ENCODE data around the gene SNHG17.

DNA sequence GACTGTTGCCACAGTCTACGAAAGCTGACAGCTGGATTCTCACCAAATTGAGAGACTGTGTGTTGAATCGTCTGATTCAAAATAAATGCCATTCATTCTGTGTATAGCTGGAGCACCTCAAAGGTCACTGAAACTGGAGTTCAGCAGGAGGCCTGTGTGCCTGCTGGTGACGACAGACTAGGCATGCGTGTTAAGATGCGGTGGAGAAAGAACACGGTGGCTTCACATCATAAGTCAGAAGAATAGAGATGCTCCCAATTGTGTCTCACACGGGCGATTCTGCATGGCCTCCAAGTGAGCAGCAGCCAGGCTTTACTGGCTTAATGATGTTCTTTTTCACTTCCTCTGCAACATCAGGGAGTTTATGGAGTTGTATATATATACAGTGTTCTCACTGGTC lies 32.3 kb downstream of the SNHG17 start:
- TF ChIP-seq, protein P1, sequence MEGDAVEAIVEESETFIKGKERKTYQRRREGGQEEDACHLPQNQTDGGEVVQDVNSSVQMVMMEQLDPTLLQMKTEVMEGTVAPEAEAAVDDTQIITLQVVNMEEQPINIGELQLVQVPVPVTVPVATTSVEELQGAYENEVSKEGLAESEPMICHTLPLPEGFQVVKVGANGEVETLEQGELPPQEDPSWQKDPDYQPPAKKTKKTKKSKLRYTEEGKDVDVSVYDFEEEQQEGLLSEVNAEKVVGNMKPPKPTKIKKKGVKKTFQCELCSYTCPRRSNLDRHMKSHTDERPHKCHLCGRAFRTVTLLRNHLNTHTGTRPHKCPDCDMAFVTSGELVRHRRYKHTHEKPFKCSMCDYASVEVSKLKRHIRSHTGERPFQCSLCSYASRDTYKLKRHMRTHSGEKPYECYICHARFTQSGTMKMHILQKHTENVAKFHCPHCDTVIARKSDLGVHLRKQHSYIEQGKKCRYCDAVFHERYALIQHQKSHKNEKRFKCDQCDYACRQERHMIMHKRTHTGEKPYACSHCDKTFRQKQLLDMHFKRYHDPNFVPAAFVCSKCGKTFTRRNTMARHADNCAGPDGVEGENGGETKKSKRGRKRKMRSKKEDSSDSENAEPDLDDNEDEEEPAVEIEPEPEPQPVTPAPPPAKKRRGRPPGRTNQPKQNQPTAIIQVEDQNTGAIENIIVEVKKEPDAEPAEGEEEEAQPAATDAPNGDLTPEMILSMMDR (conservative IDR thresholded peaks at IDR 0.05 in 1 of 2, IDR thresholded peaks at IDR 0.05 in 1 of 2; ENCODE audit: extremely low read depth in 1 of 2, insufficient read depth in 1 of 2, low read depth in 1 of 2, low read length in 2 of 2), result no peak
- no peak for TF ChIP-seq EZH2 (IDR thresholded peaks at IDR 0.05; ENCODE audit: borderline replicate concordance, low read length)

All from mammary epithelial cell (primary cell).